ENCODE data around the gene MEF2C.
A peak's percentile ranks its signal among the peaks of the same experiment; 100 is the strongest.

MEF2C gene

GRCh38 chr5:88708682-88709398 lies 174.1 kb downstream of the MEF2C start:
- DNase-seq = no peak

GRCh38 chr5:88708021-88708420 lies 175.0 kb downstream of the MEF2C start:
- no peak for DNase-seq

GRCh38 chr5:88707216-88707965 lies 175.6 kb downstream of the MEF2C start:
- DNase-seq = no peak

- DNase-seq = no peak
These were observed 180.7 kb downstream of the MEF2C start for GRCh38 chr5:88702332-88702731.

GRCh38 chr5:88700121-88700520 lies 182.9 kb downstream of the MEF2C start:
- DNase-seq = no peak

- DNase-seq = no peak
These were observed 184.7 kb downstream of the MEF2C start for GRCh38 chr5:88698290-88698689.

- DNase-seq = no peak
These were observed 186.5 kb downstream of the MEF2C start for GRCh38 chr5:88696466-88696865.

GRCh38 chr5:88695931-88696330 lies 187.1 kb downstream of the MEF2C start:
- no peak for DNase-seq

GRCh38 chr5:88695232-88695631 lies 187.8 kb downstream of the MEF2C start:
- DNase-seq = no peak

GRCh38 chr5:88694023-88694679 lies 188.8 kb downstream of the MEF2C start:
- no peak for DNase-seq

GRCh38 chr5:88693071-88693932 lies 189.7 kb downstream of the MEF2C start:
- no peak for DNase-seq

GRCh38 chr5:88691945-88692868 lies 190.8 kb downstream of the MEF2C start:
- DNase-seq = no peak

- no peak for DNase-seq
These were observed 191.8 kb downstream of the MEF2C start for GRCh38 chr5:88691230-88691582.

- DNase-seq = peak; percentile 59
These were observed 192.4 kb downstream of the MEF2C start for GRCh38 chr5:88690409-88691229.

- DNase-seq = no peak
These were observed 193.1 kb downstream of the MEF2C start for GRCh38 chr5:88689668-88690408.

- no peak for DNase-seq
These were observed 193.9 kb downstream of the MEF2C start for GRCh38 chr5:88688984-88689667.

GRCh38 chr5:88688156-88688983 lies 194.6 kb downstream of the MEF2C start:
- no peak for DNase-seq

GRCh38 chr5:88687373-88687911 lies 195.5 kb downstream of the MEF2C start:
- no peak for DNase-seq
